GM18505 (cell line): ENCODE results near the gene NUP210.

Experiments
- ATAC-seq: cut with Tn5 transposase; IDR thresholded peaks from one replicate; pipeline ENCODE4 v1.9.1; 2021; ENCODE audit not compliant: unreplicated experiment
- POLR2A ChIP-seq: IDR thresholded peaks from 4 replicates; pipeline ENCODE4 v1.6.1; 2011; ENCODE audit warnings: borderline replicate concordance; ENCODE audit not compliant: insufficient read depth, insufficient read length; ENCODE audit errors: extremely low read depth

NUP210 gene

DNA sequence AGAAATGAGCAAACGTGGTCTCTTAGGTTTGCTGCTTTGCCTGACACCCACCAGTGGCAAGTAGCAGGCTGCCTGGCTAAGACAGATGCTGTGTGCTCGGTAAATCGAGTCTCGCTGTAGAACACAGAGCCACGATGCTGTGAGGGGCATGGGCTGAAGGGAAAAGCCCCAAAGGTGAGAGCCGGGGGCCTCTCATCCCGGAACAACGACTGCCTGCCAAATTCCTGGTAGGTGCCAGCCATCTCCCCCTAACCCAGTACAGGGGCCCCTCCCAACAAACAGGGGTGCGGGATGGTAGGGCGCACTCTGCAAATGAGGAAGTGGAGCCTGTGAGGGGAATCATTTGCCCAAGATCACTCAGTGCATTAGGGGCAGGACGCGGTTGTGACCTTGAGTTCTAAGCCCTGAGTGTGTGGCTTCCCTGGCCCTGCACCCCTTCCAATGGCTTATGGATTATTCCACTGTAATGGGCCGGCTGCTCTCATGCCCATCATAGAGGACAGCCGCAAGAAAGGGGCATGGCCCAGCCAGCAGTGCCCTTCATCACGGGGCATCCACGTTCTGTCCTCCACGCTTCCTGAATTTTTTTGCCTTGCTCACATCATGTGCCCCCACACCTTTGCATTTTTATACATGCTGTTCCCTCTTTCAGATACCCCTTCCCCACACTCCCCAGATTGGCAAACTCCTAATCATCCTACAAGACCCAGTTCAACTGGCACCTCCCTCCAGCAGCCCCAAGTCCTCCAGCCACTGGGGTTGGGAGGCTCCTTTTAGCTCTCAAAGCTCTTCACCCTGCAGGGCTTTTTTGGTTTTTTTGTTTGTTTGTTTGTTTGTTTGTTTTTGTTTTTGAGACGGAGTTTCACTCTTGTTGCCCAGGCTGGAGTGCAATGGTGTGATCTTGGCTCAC is 125.4 kb downstream of the NUP210 start:
- no peak for ATAC-seq
- TF ChIP-seq POLR2A: no peak

DNA sequence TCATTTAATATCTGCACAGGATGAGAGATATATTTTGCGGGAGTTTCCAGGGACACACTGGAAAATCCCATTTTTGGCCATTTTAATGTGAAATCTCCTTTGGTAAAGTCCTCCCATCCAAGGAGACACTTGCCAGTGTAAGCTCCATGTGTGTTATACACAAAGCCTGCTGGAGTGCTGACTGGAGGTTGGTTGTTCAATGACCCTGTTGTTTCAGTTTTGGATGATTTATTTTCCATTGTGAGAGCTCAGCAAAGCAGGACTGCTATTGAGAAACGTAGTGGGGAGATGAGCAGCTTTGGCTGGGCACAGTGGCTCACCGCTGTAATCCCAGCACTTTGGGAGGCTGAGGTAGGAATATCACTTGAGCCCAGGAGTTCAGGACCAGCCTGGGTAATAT is 127.7 kb downstream of the NUP210 start:
- ATAC-seq: no peak
- TF ChIP-seq POLR2A: no peak

DNA sequence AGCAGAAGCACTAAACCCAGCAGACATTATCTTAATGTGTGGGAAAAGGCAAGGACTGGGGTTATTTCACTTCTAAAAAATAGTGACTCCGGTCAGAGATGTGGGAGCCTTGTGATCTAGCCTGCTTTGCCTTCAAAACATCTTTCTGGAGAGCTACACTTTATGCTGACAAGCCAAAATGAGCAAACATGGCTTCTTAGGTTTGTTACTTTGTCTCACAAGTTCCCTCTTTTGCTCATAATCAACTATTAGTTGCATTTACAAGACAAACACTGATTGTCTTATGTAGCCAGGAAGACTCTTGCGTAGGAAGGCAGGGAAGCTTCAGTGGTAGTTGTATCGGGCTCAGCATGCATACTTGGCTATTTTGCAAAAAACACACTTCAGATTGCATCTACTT is 129.2 kb downstream of the NUP210 start:
- ATAC-seq: no peak
- no peak for TF ChIP-seq POLR2A

DNA sequence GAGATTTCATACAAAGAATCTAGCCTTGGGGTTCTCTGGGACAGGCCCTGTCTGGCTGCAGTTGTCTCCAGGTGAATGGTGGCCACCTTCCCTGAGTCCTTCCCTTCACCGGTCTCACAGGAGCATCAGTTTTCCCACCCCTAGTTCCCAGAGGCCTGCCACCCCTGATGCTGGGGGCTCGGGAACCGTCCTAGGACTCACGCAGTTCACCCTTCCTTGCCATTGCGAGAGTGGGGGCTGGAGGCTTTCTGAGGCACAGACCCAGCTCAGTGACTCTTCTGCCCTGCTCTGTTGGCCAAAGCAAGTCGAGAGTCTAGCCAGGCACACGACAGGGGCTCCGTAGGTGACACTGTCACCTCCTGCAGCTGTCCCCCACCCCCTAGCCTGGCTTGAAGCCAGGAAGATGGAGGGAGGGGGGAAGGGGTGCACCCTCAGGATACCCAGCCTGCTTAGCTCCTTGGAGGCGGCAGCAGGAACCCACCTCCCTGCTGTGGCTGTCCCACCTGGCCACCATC is 130.3 kb downstream of the NUP210 start:
- ATAC-seq: no peak

DNA sequence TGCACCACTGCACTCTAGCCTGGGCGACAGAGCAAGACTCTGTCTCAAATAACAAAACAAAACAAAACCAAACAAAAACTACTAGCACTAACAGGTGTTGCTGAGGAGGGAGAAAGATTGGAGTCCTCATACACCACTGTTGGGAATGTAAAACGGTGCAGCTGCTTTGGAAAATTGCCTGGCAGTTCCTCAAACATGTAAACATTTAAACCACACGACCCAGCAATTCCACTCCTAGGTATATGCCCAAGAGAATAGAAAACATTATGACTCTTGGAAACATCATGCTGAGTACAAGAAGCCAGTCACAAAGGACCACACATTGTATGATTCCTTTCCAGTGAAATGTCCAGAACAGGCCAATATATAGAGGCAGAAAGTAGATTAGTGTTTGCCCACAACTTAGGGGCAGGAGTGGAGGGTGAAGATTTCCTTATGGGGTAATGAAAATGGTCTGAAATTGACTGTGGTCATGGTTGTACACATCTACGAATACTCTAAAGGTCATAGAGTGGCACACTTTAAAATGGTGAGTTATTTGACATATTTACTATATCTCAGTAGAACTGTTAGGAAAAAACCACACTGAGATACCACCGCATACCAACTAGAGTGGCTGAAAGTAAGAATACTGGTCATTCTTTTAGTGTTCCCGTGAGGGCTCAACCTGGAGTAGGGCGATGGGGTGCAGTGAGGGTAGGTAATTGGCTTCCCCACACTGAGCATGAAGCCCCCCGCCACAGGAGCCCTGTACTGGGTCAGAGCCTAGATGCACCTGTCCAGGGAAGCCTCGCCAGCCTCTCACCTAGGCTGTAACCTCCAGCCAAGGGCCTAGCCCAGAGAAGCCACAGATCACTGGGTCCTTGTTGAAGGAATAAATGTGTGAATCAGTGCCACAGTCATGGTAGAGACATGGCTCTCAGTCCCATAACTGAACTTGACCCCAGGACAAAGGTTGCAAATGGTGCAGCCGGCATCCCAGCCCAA is 131.1 kb downstream of the NUP210 start:
- ATAC-seq: no peak
- TF ChIP-seq POLR2A: no peak

More for the DNA sequence above, 130.3 kb downstream of the NUP210 start:
- TF ChIP-seq POLR2A: no peak

DNA sequence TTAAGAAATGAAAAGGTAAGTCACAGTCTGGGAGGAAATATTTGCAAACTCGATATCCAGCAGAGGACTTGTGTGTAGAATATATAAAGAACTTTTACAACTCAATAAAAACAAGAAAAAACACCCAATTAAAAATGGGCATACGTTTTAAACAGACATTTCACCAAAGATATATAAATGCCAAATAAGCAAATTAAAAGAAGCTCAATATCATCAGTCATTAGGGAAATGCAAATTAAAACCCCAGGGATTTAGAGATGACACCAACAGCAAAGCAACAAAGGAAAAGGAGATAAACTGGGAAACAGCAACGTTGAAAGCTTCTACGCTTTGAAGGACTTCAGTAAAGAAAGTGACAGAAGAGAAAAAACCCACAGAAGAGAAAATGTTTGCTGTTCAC is 132.3 kb downstream of the NUP210 start:
- ATAC-seq: no peak
- no peak for TF ChIP-seq POLR2A

DNA sequence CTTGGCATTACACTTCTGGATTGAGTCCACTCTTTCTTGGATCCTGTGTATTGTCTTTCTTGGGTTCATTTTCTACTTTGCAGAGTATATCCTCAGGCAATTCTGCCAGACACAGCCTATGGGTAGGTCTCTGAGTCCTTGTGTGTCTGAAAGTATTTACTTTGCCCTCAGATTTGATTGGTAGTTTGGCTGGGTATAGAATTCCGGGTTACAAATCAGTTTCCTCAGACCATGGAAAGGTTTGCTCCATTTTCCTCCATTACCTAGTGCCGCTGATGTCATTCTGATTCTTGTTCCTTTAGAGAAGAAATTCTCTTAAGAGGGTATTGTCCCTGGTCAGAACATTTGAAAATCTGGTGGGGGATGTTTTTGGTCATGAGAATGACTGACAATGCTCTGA is 133.2 kb downstream of the NUP210 start:
- no peak for ATAC-seq
- TF ChIP-seq POLR2A: no peak

DNA sequence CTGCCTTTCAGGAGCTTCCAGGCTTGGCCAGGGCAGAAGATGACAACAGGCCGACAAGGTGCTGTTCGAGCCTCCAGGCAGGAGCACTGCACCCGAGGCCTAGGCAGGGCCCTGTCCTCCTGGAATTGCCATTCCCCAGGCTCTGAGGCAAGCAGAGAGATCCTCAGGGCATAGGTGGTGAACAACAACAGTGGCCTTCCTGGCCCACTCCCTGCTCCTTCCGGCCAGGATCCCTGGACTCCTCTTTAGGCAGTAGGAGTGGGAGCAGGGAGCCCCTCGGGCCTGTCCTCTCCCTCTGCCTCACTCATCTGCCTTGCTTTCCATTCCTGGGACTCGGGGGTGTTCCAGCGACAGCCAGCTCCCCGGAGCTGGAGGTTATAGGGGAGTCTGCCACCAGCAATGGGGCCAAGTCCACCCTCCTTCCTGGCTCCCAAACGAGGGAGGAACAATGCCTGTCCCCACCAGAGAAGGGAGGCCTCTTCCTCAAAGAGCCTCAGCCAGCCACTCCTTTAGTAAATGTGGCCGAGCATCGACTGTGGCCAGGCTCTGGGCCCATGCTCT is 135.0 kb downstream of the NUP210 start:
- no peak for ATAC-seq
- TF ChIP-seq POLR2A: no peak

DNA sequence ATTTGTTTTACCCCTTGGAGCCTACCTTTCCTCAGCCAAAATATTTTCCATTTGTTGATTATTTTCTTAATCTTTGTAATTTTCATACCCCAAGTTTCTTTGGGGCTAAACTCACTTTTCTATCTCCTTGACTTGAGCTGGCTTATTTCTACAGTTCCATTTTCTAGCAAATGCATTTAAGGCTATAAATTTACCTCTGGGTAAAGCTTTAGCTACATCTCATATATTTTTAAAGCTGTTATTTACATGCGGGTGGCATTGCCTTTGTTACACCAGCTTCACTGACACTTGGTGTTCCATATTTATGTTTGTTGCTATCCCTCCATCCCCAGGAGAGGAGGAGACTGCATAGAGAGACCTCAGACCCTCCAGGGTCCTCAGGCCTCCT is 136.3 kb downstream of the NUP210 start:
- no peak for ATAC-seq
- no peak for TF ChIP-seq POLR2A

DNA sequence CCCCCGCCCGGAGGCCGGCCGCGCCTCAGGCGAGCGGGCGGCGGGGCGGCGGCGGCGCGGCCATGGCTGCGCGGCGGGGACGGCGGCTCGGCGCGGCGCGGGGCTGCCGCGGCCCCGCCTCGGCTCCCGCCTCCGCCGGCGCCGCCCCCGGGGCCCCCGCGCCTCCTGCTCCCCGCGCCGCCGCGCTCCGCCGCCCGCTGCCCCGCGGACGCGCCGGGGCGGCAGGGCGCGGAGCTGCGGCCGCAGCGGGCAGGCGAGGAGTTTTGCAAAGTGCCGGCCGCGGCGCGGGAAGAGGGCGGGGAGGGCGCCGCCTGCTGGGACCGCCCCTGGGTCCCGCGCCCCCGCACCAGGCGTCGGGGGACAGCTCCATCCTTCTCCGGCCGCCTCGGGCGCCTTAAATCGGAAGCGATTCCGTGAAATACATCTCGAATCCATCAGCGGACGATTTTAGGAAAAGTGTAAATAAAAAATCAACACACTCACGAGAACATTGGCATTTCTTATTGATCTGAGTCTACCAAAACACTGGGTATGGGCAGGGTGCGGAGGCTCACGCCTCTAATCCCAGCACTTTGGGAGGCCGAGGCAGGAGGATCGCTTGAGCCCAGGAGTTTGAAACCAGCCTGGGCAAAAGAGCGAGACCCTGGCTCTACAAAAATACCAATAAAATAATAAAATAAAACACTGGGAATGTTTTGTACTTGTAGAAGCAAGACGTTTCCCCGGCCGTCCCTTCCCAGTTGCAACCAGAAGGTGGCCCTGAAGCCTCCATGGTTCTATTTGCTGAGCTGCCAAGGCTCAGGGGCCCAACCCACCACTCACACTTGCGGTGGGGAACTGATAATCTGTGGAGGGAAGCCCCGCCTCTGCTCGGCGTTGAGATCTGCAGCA is 136.9 kb downstream of the NUP210 start:
- no peak for ATAC-seq

DNA sequence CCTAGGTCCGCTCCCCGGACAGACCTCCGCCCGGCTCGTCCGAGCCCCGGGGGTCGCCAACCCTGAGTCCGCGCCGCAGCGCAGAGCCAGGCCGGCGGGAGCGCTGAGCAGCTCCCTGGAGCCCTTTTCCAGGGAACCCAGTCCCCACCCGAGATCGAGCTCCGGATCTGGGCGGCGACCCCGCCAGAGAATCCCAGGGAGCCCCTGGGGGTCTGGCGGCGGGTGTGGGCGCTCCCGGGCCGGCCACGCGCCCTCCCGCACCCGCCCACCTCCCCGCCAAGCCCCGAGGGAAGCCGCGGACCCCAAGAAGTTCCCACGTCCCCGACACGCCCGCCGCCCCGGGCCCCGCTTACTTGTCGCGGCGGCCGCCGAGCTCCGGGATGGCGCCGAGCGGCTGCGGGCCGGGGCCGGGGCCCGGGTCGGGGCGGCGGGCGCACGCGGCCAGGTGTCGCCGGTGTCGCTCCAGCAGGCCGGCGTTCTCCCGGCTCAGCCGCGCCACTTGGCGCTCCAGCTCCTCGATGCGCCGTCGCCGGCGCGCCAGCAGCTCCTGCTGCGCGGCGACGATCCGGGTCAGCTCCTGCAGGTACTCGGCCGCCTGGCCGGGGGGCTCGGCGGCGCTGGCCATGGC is 137.7 kb downstream of the NUP210 start:
- no peak for ATAC-seq
- no peak for TF ChIP-seq POLR2A

More for the DNA sequence above, 136.9 kb downstream of the NUP210 start:
- TF ChIP-seq POLR2A: no peak
